HG03103 (cell line): ENCODE data around the gene LDB3.

Experiments
- ATAC-seq: cut with Tn5 transposase; IDR thresholded peaks from one replicate; pipeline ENCODE4 v1.9.1; 2021; ENCODE audit warnings: low read depth; ENCODE audit not compliant: unreplicated experiment

The LDB3 gene

DNA sequence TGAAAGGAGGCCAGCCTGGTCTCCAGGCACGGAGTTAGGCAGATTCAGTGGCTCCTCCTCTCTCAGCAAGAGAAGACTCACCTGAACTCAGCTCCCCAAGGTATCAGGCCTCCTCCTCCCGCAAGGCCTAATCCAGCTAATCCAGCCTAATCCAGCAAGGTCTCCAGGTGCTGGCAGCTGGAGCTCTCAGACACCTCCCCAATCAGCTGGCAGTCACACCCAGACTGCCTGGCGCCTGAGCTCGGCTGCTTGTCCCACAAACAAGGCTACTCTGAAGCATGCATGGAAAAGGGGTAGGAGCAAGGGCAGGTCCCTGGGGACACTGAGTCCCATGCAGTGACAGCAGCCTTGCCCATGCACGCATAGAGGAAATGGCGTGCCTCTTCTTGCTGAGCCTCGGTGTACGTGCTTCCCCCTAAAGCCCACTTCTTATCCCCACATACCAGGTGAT lies 17.3 kb upstream of the LDB3 start:
- no peak for ATAC-seq

DNA sequence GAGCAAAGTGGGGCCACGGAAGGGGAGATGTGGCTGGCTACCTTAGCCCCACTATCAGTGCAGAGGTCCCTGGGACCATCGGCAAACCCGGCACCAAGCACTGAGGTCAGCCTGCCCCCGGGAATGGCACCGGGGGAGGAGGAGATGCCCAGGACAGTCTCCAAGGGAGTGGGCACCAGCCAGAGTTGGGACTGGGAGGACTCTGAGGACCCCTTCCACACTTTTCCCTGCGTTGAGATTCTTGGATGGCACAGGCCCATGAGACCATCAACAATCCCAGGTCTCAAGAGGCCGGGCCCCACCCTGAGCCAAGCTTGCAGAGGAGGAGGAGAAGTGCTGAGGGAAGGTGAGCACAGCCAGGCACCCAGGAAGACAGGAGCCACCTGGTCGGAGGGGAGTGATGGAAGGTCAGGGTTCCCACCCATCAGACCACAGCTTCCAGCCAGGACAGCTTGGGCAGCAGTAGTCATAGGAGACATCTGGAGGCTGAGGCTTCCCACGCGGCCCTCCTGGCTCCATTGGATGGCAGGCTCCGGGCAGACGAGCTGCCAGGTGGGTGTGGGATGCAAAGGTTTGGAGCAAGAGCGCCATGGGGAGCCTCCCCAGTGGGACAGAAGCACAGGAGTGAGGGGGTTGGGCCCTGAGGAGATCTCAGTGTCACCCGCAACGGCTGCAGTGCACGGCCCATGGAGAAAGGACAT lies 16.5 kb upstream of the LDB3 start:
- ATAC-seq = no peak

GRCh38 chr10:86652361-86653202 lies 15.7 kb upstream of the LDB3 start:
- ATAC-seq = no peak

GRCh38 chr10:86653379-86653778 lies 14.9 kb upstream of the LDB3 start:
- no peak for ATAC-seq

- ATAC-seq = no peak
Observed at GRCh38 chr10:86653987-86654386, 14.3 kb upstream of the LDB3 start.

GRCh38 chr10:86654411-86655172 lies 13.7 kb upstream of the LDB3 start, which contains the start of gene OPN4:
Gene OPN4, plus strand, starts transcription at chr10:86654547. Its CDS starts 237 bp downstream, at chr10:86654784.
- ATAC-seq = no peak

- ATAC-seq = no peak
Observed at GRCh38 chr10:86655173-86655540, 13.2 kb upstream of the LDB3 start.

DNA sequence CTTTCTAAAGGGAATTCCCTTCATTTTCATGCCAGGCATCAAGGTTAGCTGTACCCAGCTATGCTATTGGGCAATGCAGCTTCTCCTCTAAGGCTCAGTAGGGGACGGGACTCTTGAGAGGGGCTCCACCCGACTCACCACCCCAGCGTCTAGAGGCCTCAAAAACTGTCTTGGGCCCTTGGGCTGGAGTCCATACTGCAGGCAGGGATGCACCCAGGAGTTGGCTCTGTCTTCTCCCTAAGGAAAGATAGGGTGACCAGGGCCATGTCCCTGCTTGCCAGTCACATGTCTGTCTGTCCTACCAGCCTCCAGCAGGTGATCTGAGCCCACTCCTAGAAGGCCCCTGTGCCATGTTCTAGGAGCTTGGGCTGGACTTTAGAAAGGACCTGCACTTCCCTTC lies 12.7 kb upstream of the LDB3 start:
- ATAC-seq = no peak

DNA sequence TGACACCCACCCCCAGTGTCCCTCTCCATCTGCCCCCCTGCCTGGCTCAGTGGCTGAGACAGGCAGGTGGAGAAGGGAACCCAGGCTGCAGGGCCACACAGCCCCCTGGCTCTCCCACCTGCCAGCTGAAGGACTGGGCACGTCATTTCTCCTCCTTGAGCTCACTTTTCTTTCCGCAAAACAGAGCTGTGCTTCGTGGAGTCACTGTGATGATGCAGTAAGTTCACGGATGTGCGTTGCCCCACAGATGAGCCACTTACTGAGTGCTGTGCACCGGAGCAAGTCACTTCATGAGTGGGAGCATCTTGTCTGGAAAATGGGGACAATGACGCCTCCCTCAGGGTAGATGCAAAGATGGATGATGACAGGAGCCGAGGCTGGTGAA lies 11.3 kb upstream of the LDB3 start:
- no peak for ATAC-seq

- ATAC-seq = no peak
Observed at GRCh38 chr10:86657396-86658011, 10.8 kb upstream of the LDB3 start.

- no peak for ATAC-seq
Observed at GRCh38 chr10:86658261-86658741, 10.0 kb upstream of the LDB3 start.

GRCh38 chr10:86658751-86659150 lies 9.6 kb upstream of the LDB3 start:
- no peak for ATAC-seq

DNA sequence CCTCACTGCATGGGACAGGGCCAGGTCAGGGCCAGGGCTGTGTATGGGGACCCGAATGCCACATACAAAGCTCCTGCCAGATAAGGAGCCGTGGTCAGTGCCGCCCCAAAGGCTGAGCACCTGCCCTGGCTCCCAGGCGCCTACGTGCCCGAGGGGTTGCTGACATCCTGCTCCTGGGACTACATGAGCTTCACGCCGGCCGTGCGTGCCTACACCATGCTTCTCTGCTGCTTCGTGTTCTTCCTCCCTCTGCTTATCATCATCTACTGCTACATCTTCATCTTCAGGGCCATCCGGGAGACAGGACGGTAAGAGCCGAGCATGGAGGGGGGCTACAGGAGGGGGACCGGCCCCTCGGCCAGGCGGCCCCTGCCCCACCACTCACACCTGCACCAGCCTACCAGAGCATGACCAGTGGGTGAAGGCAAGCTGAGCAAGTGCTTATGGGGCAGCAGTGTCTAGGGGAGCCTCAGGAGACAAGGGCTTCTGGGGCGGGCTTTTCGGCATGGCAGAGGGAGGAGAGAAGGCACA lies 9.1 kb upstream of the LDB3 start:
- ATAC-seq = no peak

DNA sequence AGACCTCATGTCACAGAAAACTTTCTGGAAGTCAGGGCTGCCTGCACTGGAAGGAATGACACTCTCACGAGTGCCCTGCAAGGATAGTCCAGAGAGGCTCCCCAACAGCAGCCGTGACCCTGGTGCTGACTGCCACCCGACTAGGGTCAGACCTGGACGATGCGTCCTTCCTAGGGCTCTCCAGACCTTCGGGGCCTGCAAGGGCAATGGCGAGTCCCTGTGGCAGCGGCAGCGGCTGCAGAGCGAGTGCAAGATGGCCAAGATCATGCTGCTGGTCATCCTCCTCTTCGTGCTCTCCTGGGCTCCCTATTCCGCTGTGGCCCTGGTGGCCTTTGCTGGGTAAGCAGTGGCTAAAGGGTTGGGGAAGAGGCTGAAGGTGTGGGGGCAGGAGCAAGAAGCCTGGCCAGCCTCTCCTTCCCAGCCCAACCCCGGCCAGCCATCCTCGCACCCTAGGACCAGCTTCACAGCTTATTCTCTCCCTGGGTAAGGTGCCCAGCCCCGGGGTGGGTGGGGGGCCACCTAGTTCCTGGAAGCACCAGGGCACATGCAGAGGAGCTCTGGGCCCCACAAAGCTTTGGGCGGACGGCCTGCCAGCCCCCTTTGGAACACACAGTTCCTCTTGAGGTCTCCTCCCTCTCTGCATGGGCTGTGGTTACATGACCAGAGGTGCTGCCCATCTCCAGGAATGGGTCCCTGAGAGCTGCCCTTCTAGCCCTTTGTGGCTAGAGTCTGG lies 8.4 kb upstream of the LDB3 start:
- no peak for ATAC-seq

DNA sequence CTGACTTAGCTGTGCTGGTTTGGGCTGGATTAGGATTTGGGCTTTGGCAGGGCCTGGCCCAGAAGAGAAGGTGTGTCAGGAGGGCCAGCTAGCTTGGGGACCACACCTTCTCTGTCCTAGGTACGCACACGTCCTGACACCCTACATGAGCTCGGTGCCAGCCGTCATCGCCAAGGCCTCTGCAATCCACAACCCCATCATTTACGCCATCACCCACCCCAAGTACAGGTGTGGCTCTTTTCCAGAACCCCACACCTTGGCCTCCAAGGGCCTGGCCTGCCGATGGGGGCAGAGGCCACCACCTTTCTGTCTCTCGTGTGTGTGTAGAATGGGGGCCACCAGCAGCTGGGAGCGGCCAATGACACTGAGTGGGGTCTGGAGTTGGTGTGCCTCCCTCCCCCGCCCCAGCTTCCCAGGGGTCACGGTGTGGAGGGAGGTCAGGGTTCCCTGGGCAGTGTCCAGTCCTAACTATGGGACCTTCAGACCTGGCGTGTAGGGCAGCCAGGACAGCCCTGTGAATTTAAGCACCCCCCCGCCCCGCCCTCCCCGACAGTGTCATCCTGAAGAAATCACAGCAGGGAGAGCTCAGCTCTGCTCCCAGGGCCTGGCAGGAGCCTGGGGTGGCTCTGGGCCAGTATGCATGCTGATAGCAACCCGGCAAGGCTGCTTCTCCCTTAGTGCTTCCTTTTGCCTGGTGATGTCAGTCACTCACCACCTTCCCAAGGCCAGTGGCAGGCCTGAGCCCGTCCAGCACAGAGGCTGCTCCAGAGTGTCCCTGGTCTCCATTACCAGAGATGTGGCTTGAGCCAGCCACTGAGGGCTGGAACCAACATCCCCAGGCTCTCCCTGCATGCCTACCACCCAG lies 6.9 kb upstream of the LDB3 start:
- ATAC-seq = no peak

- no peak for ATAC-seq
Observed at GRCh38 chr10:86662186-86663045, 5.9 kb upstream of the LDB3 start.

GRCh38 chr10:86663046-86663345 lies 5.3 kb upstream of the LDB3 start:
- ATAC-seq = no peak
